PC-9 (cell line): ENCODE results near the gene TEC.

Source experiments
- CTCF ChIP-seq: fragments of 200-600 bp; sonication (generic); conservative IDR thresholded peaks from 2 replicates; pipeline ENCODE4 v1.6.1; 2017; ENCODE audit warnings: mixed run types, antibody characterized with exemption, mild to moderate bottlenecking, moderate library complexity
- EZH2 ChIP-seq: fragments of 200-600 bp; sonication (generic); IDR thresholded peaks from 2 replicates; pipeline ENCODE4 v1.8.0; 2017; ENCODE audit warnings: antibody characterized with exemption, low read depth

GRCh38 chr4:48156423-48156822 is 113.2 kb downstream of the TEC start:
- TF ChIP-seq CTCF, result no peak
- no peak for TF ChIP-seq EZH2
